ENCODE results near the gene STK39.

STK39 gene

DNA sequence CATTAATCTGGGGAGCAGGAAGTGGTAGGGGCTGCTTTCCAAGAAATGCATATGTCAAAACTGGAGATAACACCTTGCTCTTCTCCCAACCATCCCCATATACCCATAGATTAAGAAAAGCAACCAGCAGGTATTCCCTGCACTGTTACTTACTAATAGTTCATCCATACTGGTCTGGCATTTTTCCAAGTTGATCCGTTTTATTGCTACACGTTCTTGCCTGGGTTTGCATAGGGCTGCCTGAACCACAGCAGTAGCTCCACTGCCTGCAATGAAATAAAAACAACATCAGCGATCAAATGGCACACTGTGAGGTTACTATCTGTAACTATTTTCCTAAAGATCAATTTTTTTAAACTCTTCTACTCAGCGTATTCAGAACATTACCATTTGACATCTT, 65.6 kb downstream of the STK39 start:
- peak; percentile 52 for DNase-seq

DNA sequence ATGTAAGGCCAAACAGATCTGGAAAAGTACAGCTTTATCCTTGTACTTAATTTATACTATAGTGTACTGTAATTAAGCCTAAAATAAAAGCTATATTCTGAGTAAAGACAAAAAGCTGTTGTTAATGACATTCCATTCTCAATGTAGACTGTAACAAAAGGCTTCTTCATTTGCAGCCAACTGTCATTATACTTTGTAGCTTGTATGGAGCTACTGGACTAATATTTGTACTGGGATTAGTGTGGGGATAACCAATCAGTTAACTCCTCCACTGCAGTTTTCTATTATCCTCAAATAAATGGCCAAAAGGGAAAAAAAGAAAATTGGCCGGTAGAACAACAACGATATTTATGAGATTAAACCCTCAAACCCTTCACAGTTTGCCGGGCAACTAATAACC, 66.5 kb downstream of the STK39 start:
- DNase-seq: no peak

DNA sequence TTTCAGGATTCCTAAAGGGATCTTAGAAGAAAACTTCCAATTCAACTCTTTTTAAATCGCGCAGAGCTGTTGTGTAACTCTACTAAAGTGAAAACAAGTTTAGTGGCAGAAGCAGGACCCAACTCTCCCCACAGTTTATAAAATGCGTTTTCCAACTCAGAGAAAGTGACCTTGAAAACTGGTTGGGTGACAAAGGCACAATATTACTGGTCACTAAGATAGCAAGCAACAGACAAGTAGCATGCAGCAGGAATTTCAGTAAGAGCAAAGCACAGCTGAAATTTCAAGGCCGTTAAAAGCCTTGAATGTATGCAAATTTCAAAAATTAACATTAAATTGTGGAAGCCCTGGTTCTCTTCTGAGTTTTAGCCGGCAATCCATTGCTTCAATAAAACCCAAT, 66.9 kb downstream of the STK39 start:
- DNase-seq: no peak

DNA sequence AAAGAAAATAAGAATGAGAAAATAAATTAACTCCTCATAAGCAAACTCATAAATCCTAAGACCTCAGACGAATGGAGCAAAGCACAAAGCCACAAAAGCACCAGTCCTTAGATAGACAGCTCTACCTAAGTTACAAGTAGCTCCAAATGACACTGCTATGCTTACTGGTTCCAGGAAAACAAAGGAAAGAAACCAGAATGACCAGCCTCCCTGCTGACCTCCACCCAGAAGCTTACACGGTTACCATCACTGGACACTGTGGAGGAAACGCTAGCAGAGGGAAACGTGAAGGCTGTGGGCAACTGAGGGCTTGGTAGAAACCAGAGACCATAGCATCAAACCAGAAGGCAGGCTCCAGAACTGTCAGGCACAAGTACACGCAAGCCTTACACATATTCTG, 67.8 kb downstream of the STK39 start:
- DNase-seq: no peak

DNA sequence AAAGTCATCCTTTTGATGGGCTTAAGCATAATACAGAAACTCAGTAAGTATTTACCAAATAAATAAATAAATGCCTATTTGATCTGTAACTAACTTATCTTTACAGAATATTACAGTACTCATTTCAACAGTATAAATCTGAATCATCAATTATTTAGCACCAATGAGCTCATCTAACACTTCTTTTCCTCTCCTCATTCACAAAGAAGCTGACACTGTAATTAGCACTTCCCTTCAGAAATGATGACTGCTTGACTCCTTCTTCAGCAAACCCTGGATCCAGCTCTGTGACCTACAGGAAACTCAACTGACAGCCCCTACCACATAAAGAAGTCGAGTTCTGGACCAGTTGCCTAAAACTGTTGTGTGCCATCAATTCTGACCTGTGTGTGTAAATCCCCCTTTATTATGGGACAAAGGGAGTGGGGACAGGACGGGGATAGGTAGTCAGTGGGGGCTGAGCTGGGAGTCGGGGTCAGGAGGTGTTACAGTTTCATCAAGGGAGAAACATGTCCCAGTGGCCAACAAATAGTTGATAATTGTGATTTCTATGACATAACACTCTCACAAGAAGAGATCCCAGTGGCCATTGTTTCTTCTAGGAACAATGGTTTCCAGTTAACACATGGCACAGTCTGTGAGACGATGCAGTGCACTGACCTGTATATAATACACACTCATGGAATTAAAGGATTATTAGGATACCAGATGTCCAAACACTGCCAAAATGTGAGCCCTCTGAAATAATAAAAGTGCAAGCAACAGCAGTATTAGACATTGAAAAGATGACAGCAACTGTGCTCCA, 68.7 kb downstream of the STK39 start:
- no peak for DNase-seq

DNA sequence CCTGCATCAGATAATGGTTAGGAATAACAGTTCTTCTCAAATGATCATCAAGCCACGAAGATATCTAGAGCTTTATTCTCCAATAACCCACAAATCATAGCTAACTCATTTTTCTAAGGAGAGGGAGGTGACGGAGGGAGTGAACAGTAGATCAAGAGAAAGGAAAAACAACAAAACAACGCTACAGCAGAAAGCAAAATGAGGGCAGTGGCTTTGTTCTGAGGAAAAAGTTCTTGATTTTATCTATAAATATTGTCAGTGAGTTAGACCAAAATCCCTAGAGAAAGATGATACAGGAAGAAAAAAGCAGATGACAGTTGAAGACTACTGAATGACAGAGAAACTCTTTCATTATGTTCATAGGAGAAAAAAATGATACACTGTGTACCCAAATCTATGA, 71.0 kb downstream of the STK39 start:
- DNase-seq: no peak

DNA sequence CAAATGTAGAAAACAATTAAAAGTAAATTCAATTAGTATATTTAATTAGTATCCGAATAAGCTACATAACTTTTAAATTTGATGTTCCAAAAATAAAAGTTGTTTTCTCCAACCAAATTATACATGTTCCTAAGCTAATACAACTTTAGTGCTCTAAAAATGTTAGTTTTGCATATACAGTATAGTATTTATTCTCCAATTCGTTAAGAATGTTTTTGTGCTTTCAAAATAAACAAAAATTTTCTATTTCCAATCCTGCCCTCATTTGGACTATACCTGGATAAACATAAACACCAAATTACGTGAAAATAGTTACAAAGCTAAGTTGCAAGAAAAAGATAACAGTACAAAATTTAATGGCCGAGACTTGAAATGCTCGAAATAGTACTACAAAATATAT, 71.9 kb downstream of the STK39 start:
- DNase-seq: no peak

DNA sequence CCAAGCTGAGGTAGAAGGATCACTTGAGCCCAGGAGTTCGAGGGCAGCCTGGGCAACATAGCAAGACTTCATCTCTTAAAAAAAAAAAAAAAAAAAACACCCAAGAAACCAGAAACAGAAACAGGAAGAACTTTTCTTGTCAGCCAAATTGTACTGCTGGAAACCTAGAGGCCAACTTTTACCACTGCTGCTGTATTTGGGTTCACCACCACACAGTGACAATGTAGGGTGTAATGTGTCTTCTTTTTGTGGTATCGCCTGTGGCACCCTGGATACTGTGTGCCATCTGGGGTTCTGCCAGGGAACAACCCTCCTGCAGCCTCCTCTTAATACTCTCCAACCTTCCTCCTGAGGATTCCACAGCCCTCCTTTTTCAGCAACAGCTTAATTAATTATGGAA, 72.6 kb downstream of the STK39 start:
- DNase-seq: no peak

DNA sequence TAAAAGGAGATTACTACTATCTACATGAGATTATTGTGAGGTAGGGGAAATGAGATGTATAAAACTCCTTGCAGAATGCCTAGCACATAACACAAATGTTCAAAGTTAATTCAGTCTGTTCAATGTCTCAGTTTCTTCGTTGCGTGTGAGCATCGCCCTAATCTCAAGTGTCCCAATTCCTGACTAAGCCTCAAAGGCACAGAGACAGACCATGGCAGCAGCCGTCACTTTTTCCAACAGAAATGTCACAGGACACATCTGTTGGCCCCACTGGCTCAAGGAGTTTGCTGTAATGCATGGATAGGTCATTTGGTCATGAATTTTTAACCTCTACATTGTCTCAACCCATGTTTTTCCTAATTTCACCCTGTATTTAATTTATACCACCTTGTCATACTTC, 75.3 kb downstream of the STK39 start:
- DNase-seq: no peak

DNA sequence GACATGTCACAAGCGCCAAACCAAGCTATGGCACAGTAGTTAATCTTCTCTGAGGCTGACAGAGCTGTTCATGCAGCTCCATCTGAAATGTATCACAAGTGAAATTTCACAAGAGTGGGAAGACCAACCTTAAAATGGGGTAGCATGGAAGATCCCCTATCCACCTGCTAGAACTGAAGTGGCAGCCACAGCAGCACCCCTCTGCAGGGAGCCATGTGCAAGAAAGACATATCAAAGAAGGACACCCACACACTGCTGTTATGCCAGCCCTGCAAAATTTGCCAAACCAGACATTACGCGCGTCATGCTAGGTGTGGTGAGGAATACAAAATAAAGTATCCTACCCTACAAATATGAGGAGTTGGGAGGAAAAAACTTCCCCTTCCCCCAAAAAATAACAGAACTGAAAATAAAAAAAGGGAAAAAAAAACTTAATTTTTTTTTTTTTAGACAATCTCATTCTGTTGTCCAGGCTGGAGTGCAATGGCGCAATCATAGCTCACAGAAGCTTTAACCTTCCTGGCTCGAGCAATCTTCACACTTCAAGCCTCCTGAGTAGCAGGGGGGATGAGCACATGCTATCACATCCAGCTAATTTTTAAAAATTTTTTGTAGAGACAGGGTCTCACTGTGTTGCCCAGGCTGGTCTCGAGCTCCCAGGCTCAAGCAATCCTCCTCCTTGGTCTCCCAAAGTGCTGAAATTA, 76.2 kb downstream of the STK39 start:
- DNase-seq: no peak

DNA sequence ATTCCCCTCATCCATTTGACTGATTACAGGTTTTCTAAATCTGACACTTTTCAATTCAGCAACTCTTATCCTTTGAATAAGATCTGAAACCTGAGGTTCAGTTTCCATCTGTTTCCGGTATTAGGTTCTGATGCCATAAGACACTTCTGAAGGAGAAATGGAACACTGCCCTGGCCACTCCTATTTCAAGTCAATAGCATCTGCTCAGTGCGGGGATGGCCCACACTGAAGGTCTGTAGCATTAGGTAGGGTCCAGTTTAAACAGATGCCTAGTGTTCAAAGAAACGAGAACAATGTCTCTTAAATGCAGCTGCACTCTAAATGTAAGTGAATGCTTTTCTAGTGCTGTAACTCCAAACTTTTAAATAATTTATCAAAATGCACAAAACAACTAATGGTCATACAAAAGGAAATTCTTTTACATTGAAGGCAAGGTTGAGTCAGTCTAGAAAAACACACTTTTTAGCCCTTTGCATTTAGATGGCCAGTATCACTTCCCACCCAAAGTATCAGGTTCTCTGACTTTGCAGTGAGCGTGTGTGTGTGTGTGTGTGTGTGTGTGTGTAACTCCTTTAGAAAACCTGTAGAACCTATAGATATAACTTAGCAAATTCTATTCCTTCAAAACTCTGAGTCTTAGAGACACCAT, 78.2 kb downstream of the STK39 start:
- DNase-seq: peak; percentile 19

DNA sequence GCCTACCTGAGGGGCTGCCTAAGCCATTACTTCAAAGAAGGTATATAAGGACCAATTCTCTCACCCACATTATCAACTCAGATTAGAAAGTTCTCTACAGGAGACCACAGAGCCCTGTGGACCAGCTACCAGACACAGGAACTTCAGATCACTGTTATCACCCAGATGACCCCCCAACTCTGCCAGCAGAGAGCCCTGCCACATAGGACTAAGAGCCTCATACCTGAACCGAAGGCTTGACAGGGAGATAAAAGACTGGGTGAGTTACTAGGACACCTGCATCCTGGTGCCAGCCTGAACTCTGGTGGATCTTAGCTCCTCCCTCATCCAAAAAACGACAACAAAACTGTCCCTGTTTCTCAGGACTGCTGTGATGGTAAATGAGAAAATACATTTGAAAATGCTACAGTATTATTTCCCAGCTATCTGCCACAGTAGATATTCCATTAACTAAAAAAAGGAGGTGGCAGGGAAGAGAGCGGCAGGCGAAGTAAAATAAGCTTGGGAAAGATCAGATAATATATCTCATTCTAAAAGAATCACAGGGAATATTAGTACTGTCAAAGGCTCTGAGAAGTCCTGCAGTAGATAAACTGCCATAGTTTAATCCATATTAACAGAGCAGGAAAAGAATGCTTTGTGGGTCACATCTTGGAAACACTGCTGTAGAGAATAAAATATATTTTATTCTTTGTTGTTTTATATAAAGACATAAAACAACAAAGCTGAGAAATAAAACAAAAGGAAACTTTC, 79.7 kb downstream of the STK39 start:
- DNase-seq: no peak

DNA sequence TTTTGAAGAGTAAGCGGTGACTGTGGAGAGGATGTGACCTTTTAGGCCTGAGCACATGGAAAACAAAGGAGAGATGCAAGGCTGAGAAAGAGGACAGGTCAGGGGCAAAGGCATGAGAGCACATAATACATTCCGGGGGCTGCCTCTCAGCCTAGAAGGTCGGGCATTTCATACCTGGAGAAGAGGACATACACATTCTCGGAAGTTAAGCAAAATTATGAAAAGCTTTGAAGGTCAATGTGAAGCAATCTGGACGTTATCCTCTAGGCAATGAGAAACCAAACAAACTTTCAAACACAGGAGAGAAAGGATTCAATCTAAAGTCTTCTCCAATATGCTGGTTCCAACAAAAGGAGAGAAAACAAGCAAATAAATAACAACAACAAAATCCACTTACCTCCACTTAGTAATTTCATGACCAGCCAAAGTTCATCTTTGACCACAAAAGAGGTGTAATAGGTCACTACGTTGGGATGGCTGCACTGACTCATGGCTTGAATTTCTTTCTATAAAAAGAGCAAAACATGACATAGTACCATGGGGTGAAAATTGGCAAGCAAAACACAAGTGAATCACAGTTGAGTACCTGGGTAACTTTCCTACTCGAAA, 80.4 kb downstream of the STK39 start:
- DNase-seq: no peak

DNA sequence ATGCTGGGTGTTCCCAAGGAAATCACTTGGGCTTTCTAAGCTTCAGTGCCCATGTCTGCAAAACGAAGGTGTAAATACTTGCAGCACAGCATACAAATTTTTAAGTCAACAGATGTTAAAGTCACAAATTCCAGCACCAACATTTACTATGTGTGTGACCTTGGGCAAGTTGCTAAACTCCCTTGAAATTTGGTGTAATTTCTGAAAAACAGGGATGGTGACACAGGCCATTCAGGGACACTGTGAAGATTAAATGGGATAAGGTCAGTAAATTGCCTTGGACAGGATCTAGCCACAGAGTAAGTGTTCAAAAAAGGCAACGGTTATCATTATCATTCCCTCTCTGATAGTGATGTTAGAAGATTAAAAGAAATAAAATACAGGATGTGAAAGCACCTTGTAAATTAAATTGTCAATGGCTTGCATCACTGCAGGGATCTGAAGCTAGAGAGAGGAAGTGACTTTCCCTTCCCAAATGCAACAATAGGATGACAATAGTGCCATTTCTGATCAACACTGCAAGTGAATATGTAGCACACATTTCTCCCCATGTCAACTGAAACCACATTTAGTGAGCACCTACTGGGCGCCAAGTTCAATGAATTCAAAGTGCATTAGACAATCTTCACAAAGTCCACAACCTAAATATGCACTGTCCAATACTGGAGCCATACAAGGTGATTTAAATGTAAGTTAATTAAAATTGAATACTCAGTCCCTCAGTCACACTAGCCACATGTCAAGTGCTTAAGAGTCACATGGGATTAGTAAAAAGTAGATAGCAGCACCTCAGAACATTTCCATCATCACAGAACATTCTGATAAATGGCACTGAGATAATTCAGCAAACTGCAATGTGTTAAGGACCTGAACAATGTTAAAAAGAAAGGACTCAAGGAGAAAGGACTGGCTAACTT, 81.2 kb downstream of the STK39 start:
- no peak for DNase-seq

DNA sequence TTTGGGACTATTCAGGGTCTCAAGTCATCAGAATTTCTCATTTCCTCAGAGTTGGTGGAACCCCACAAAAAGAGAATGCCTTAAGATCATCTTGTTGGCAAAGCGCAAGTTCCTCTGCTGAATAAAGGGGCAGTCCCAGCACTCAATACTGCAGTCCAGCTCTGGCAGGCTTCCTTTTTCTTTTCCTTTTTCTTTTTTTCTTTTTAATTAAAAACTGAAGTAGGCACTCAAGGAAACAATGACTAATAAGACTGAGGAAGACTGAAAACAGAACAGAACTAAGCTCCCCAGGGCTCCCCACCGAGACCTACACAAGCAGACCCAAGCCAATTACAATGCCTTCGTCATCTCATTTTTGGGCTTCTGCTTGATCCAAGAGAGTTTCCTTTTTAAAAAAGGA, 82.0 kb downstream of the STK39 start:
- DNase-seq: no peak

DNA sequence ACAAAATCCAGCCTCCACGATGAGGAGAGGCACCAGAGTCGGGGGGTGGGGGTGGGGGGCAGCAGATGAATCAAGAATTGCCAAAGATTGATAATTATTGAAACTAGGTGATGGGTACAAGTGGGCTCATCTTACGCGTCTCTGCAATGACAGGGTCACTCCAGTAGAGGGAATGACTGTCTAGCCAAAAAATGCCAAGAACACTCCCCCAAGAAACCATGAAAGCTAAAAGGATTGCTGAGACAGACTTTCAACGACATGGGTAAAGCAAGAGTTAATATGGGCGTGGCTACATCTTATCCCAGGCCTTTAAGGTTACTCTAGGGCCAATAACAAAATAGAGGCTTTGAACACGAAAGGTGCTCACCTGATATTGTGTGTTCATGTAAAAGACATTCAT, 86.5 kb downstream of the STK39 start:
- no peak for DNase-seq

DNA sequence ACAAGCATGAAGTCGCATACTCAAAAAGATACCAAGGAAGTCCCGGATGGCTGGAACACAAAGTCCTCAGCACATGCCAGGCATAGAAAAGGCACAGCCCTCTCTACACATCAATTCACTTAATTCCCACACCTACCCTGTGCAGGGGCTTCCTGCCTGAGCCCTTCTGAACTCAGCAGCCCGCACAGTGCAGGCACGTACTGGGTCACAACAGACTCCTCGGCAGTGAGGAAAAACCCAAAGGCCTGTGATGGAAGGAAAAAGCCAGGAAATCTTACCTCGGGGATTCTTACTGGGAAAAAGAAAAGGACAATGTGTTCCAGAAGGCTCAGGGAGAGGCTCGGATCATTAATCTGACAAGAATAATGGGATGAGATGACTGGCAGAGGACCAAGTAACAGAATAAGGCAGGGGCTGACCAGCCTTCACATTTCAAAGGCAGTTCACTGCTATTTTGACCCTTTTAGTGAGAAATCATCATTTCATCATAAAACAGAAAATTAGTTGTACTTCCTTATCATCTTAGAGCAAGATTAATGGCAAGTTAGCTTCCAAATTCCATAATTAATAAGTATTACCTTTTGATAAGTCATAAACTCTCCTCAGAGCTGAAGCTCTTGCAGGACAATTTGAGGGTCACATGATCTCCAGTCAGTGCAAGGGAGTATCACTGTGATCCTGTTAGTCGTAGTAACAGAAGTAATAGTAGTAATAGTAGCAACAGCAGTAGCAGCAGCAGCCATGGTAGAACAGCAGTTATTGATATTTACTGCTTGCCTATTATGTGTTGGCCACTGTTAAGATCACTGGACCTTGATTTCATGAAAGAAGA, 87.4 kb downstream of the STK39 start:
- DNase-seq: no peak

DNA sequence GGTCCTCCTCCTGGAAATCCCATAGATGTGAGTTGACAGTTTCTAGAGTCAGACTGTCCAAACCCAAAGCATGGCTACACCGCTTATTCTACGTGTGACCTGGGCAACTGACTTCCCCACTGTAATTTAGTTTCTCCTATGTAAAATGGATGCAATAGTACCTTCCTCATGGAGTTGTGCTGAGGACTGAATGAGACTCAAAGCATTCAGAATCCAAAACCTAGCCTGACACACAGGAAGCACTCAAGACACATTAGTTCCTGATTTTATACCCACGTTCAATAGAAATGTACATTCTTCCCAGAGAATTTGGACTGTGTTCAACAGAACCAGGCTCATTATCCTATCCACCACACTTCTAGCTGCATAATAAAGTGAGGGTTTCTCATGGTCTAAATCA, 88.8 kb downstream of the STK39 start:
- DNase-seq: no peak

DNA sequence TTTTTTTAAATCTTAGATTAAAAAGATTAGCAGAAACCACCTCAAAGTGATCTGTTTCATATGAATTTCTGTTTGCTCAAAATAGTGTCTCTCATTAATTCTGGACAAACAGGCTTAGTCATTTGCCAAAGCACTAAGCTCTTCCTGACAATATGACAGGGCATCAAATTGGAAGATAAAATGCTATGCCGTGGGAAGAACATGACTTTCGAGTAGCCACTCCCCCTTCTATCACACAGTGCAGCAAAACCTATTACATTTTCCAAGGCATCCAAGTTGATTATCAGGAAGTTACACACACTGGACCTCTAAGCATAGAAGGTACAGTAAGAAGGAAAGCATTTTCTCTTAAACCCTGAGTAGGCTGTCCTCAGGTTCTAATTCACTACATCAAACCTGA, 89.5 kb downstream of the STK39 start:
- DNase-seq: no peak

DNA sequence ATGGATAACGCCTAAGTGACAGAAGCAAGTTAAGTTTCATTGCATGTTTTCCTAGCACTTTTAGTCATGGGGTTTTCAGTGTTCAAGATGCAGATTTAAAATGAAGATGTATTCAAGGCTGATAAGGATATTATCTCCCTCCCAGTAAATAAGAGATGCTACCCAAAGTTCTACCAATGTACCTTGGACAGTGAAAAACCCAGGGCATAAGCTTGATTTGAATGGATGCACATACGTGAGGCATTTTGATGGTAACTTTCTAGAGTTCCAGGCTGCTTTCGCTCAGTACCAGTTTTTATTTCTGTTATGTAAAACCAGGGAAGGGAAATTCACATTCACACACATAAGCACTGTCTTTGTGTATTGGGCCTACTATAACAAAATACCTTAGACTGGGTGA, 90.3 kb downstream of the STK39 start:
- DNase-seq: no peak

DNA sequence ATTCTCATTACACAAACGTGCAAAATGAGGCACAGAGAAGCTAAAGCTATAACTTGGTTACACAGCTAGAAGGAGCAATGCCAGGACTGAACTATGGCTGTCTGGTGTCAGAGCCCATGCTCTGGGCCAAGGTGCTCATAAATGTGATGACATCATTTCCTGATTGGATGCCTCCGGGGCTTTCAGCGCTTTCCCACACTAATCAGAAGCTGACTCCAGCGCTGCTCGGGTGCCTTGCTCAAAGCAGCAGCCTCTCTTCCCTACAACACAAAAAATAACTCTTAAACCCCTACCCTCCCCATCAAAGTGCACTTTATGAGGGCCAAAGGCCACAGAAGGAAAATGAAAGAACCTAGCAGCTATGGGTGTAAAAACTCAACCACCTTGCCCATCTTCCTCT, 90.7 kb downstream of the STK39 start:
- no peak for DNase-seq

All from NCI-H2227 treated with DMSO at 0.1 percent for 48 hours (cell line).